Measurements from ENCODE around the gene CCDC93. TPM values are rescaled to one million over a fixed set of nuclear protein-coding genes. Genes with fewer than 3 reads are reported as not detected.

CCDC93 gene
- total RNA-seq, 3 donors from 2014 or later, result 42.3 to 55.7 (median 42.6) TPM

GRCh38 chr2:117976581-117976980 is 37.3 kb downstream of the CCDC93 start:
- H3K36me3 ChIP-seq (ENCODE audit: low read depth), result peaks cover 5% of the 10 kb centered on the region
- H3K4me3 ChIP-seq, result no peak overlapping the region
- no peaks in the 10 kb centered on the region for H3K4me1 ChIP-seq (ENCODE audit: low read depth)
- DNase-seq (no peak), ATAC-seq (no peak)
- no peak for TF ChIP-seq CTCF (IDR thresholded peaks at IDR 0.05)
- intact Hi-C loops (cut with DNase I, micrococcal nuclease), result no loop called here
- no peaks in the 10 kb centered on the region for H3K9me3 ChIP-seq

GRCh38 chr2:117973498-117974082 is 40.3 kb downstream of the CCDC93 start:
- no peak for TF ChIP-seq CTCF (IDR thresholded peaks at IDR 0.05)
- H3K4me3 ChIP-seq, result no peak overlapping the region
- H3K36me3 ChIP-seq (ENCODE audit: low read depth), result peaks cover 5% of the 10 kb centered on the region
- intact Hi-C loops (cut with DNase I, micrococcal nuclease), result no loop called here
- DNase-seq, result no peak
- no peak for ATAC-seq
- H3K9me3 ChIP-seq, result no peaks in the 10 kb centered on the region
- H3K4me1 ChIP-seq (ENCODE audit: low read depth), result no peaks in the 10 kb centered on the region

GRCh38 chr2:117972476-117973123 is 41.3 kb downstream of the CCDC93 start:
- peaks cover 5% of the 10 kb centered on the region for H3K36me3 ChIP-seq (ENCODE audit: low read depth)
- intact Hi-C loops (cut with DNase I, micrococcal nuclease), result no loop called here
- ATAC-seq, result no peak
- H3K9me3 ChIP-seq, result no peaks in the 10 kb centered on the region
- no peak for TF ChIP-seq CTCF (IDR thresholded peaks at IDR 0.05)
- no peaks in the 10 kb centered on the region for H3K4me1 ChIP-seq (ENCODE audit: low read depth)
- no peak for DNase-seq
- no peak overlapping the region for H3K4me3 ChIP-seq

GRCh38 chr2:117968722-117969121 is 45.1 kb downstream of the CCDC93 start:
- no peak overlapping the region for H3K4me3 ChIP-seq
- intact Hi-C loops (cut with DNase I, micrococcal nuclease), result no loop called here
- peaks cover 1% of the 10 kb centered on the region for H3K36me3 ChIP-seq (ENCODE audit: low read depth)
- no peaks in the 10 kb centered on the region for H3K4me1 ChIP-seq (ENCODE audit: low read depth)
- H3K9me3 ChIP-seq, result no peaks in the 10 kb centered on the region
- no peak for TF ChIP-seq CTCF (IDR thresholded peaks at IDR 0.05)
- ATAC-seq (no peak), DNase-seq (no peak)

- no peak for TF ChIP-seq CTCF (IDR thresholded peaks at IDR 0.05)
- Histone ChIP-seq H3K4me1 (ENCODE audit: low read depth) (no peaks in the 10 kb centered on the region), H3K9me3 (no peaks in the 10 kb centered on the region), H3K36me3 (ENCODE audit: low read depth) (peaks cover 5% of the 10 kb centered on the region), H3K4me3 (no peak overlapping the region)
- ATAC-seq (no peak), DNase-seq (no peak)
- intact Hi-C loops (cut with DNase I, micrococcal nuclease), result no loop called here
These were observed 45.7 kb downstream of the CCDC93 start for GRCh38 chr2:117967977-117968718.
